Thyroid gland (tissue), 4 donors: ENCODE data around the gene ZYG11A.

Experiments used
- POLR2A ChIP-seq, 2 donors: fragments of 450-650 bp; IDR thresholded peaks; one replicate each; pipeline ENCODE4 v1.6.1; 2017; ENCODE audit warnings: antibody characterized with exemption in 2 of 2, mild to moderate bottlenecking in 2 of 2, moderate library complexity in 1 of 2
- TF ChIP-seq, protein P1 (sequence below), 6 experiments: fragments of 200-600 bp in 3 of 6; fragments of 450-650 bp in 3 of 6; sonication (generic) in 3 of 6; IDR thresholded peaks; one replicate each; pipeline ENCODE4 v1.5.1; 2016 to 2019; ENCODE audit warnings: antibody characterized with exemption in 6 of 6, mild to moderate bottlenecking in 2 of 6, inconsistent platforms in 1 of 6, moderate library complexity in 1 of 6

GRCh38 chr1:52798331-52798730 is 44.2 kb upstream of the ZYG11A start:
- TF ChIP-seq POLR2A (IDR thresholded peaks at IDR 0.05) = no peak
- TF ChIP-seq, protein P1, sequence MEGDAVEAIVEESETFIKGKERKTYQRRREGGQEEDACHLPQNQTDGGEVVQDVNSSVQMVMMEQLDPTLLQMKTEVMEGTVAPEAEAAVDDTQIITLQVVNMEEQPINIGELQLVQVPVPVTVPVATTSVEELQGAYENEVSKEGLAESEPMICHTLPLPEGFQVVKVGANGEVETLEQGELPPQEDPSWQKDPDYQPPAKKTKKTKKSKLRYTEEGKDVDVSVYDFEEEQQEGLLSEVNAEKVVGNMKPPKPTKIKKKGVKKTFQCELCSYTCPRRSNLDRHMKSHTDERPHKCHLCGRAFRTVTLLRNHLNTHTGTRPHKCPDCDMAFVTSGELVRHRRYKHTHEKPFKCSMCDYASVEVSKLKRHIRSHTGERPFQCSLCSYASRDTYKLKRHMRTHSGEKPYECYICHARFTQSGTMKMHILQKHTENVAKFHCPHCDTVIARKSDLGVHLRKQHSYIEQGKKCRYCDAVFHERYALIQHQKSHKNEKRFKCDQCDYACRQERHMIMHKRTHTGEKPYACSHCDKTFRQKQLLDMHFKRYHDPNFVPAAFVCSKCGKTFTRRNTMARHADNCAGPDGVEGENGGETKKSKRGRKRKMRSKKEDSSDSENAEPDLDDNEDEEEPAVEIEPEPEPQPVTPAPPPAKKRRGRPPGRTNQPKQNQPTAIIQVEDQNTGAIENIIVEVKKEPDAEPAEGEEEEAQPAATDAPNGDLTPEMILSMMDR (IDR thresholded peaks at IDR 0.05) = no peak
